HT1080 (cell line): ENCODE measurements around the gene ABCA3. TPM values are rescaled to one million over a fixed set of nuclear protein-coding genes. Genes with fewer than 3 reads are reported as not detected.
A peak's percentile ranks its signal among the peaks of the same experiment; 100 is the strongest.

Experiments
- DNase-seq: peaks from one replicate; pipeline ENCODE4 v3.0.0-alpha.2; 2015; ENCODE audit warnings: low read depth
- total RNA-seq: library from RNA; depleted of rRNA; stranded (reverse); fragments of >200 nt; shearing (Covaris generic); gene quantifications from 2 replicates; pipeline ENCODE4 v1.2.3, GENCODE V29; 2014

Gene ABCA3
- total RNA-seq, 1 experiment from 2014 or later: 0.14 TPM

GRCh38 chr16:2357331-2357730, 16.8 kb upstream of the ABCA3 start:
- no peak for DNase-seq

GRCh38 chr16:2350500-2350899, 10.0 kb upstream of the ABCA3 start:
- no peak for DNase-seq

- no peak for DNase-seq
Measured at GRCh38 chr16:2343211-2343610, 2.7 kb upstream of the ABCA3 start.

- no peak for DNase-seq
Measured at GRCh38 chr16:2341456-2342447, 1.2 kb upstream of the ABCA3 start.

GRCh38 chr16:2339521-2340484, 725 bp downstream of the ABCA3 start:
- peak; percentile 26 for DNase-seq

- DNase-seq: no peak
Measured at GRCh38 chr16:2337431-2338296, 2.9 kb downstream of the ABCA3 start.

- DNase-seq: no peak
Measured at GRCh38 chr16:2335286-2335895, 5.1 kb downstream of the ABCA3 start.

GRCh38 chr16:2333772-2334379, 6.7 kb downstream of the ABCA3 start:
- DNase-seq: peak; percentile 62

GRCh38 chr16:2333231-2333630, 7.3 kb downstream of the ABCA3 start:
- DNase-seq: no peak

GRCh38 chr16:2331931-2332267, 8.6 kb downstream of the ABCA3 start:
- no peak for DNase-seq

- no peak for DNase-seq
Measured at GRCh38 chr16:2331199-2331930, 9.2 kb downstream of the ABCA3 start.

GRCh38 chr16:2329532-2329931, 11.0 kb downstream of the ABCA3 start:
- no peak for DNase-seq

- DNase-seq: no peak
Measured at GRCh38 chr16:2328428-2328827, 12.1 kb downstream of the ABCA3 start.

- DNase-seq: no peak
Measured at GRCh38 chr16:2326191-2326590, 14.3 kb downstream of the ABCA3 start.

GRCh38 chr16:2325791-2326190, 14.7 kb downstream of the ABCA3 start:
- DNase-seq: no peak

GRCh38 chr16:2325181-2325580, 15.3 kb downstream of the ABCA3 start:
- DNase-seq: no peak

- DNase-seq: no peak
Measured at GRCh38 chr16:2324296-2324859, 16.1 kb downstream of the ABCA3 start.

GRCh38 chr16:2323701-2324100, 16.8 kb downstream of the ABCA3 start:
- DNase-seq: no peak

GRCh38 chr16:2319606-2320005, 20.9 kb downstream of the ABCA3 start:
- no peak for DNase-seq
